ENCODE measurements around the gene TMEM178A.

The TMEM178A gene

DNA sequence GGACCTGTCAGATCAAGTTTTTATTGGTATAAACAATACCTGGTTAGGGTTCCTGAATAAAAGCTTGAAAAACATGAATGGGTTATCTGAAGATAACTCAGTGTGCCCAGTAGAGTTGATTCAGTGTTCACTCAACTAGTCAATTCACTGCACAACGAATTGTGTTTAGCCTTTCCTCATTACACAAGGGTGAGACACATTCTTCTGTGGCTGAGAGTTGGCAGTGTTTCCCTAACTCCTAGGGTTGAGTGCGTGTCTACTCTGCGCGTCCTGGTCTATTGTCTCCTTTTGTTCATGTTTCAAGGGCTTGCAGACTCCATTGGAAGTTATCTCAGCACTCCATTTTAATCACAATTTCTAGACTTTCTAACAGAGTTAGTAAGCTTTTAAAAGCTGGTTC, 32.8 kb upstream of the TMEM178A start:
- Histone ChIP-seq H3K4me3 (IDR thresholded peaks at IDR 0.05; ENCODE audit: insufficient read depth, low read depth, low read length) (no peak overlapping the region), H3K4me1 (ENCODE audit: low read depth, poor library complexity, severe bottlenecking) (no peaks in the 10 kb centered on the region), H4K20me1 (ENCODE audit: insufficient read depth) (no peaks in the 10 kb centered on the region), H3K27me3 (ENCODE audit: insufficient read depth, low read depth) (no peaks in the 10 kb centered on the region), H3K9ac (no peak overlapping the region), H2AFZ (ENCODE audit: low read depth) (no peak overlapping the region), H3K27ac (no peak overlapping the region), H3K36me3 (ENCODE audit: insufficient read depth) (0 out of 2 replicates have a peak, but pooled peaks cover 4% of the 10 kb centered on the region), H3K4me2 (no peak overlapping the region), H3K79me2 (ENCODE audit: insufficient read depth, low read depth) (no peaks in the 10 kb centered on the region)
- TF ChIP-seq, protein P1, sequence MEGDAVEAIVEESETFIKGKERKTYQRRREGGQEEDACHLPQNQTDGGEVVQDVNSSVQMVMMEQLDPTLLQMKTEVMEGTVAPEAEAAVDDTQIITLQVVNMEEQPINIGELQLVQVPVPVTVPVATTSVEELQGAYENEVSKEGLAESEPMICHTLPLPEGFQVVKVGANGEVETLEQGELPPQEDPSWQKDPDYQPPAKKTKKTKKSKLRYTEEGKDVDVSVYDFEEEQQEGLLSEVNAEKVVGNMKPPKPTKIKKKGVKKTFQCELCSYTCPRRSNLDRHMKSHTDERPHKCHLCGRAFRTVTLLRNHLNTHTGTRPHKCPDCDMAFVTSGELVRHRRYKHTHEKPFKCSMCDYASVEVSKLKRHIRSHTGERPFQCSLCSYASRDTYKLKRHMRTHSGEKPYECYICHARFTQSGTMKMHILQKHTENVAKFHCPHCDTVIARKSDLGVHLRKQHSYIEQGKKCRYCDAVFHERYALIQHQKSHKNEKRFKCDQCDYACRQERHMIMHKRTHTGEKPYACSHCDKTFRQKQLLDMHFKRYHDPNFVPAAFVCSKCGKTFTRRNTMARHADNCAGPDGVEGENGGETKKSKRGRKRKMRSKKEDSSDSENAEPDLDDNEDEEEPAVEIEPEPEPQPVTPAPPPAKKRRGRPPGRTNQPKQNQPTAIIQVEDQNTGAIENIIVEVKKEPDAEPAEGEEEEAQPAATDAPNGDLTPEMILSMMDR (conservative IDR thresholded peaks at IDR 0.05; ENCODE audit: low read depth, low read length): no peak

DNA sequence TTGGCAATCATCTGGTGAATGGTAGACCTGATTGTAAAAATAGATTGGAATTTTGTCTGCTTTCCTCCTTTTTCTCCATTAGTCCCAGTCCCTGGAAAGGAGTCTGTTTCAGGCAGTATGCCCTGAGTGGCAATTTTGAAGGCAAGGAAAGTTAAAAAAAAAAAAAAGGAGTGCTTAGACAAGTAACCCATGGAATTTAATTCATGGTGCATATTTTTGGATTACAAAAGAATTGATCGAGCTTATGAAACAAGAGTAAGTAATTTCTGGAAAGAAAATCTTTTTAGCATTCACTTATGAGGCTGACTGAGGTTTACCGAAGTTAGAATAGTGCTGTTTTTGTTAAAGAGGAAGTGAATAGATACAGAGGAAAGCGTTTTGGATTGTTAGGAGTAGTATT, 29.4 kb upstream of the TMEM178A start:
- no peaks in the 10 kb centered on the region for H3K79me2 ChIP-seq (ENCODE audit: insufficient read depth, low read depth)
- H3K27ac ChIP-seq: no peak overlapping the region

DNA sequence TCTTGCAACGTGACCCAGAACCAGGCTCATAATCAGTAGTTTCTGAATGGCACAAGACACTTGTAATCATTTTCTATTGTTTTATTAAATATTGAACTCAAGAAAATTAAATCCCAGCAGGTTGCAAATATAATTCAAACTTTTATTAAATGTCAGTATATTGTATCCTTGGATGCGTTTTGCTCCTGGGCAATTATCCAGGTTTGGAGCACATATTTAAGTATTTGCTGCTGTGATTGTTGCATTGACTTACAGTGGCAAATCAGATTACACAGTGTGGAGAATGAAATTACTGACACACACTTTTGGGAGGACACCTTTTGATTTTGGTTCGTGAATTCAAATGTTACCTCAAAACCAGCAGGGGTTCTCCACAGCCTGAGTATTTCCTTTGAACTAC, 27.1 kb upstream of the TMEM178A start:
- Histone ChIP-seq H3K4me2 (no peak overlapping the region), H3K4me3 (IDR thresholded peaks at IDR 0.05; ENCODE audit: insufficient read depth, low read depth, low read length) (no peak overlapping the region), H2AFZ (ENCODE audit: low read depth) (no peak overlapping the region), H3K79me2 (ENCODE audit: insufficient read depth, low read depth) (no peaks in the 10 kb centered on the region), H4K20me1 (ENCODE audit: insufficient read depth) (no peaks in the 10 kb centered on the region), H3K9ac (no peak overlapping the region), H3K27me3 (ENCODE audit: insufficient read depth, low read depth) (no peaks in the 10 kb centered on the region), H3K4me1 (ENCODE audit: low read depth, poor library complexity, severe bottlenecking) (no peaks in the 10 kb centered on the region), H3K36me3 (ENCODE audit: insufficient read depth) (no peaks in the 10 kb centered on the region), H3K27ac (no peak overlapping the region)
- TF ChIP-seq, protein P1 (conservative IDR thresholded peaks at IDR 0.05; ENCODE audit: low read depth, low read length): no peak

More for the DNA sequence above, 29.4 kb upstream of the TMEM178A start:
- no peak overlapping the region for H2AFZ ChIP-seq (ENCODE audit: low read depth)
- H3K4me3 ChIP-seq (IDR thresholded peaks at IDR 0.05; ENCODE audit: insufficient read depth, low read depth, low read length): no peak overlapping the region
- no peaks in the 10 kb centered on the region for H4K20me1 ChIP-seq (ENCODE audit: insufficient read depth)
- H3K27me3 ChIP-seq (ENCODE audit: insufficient read depth, low read depth): no peaks in the 10 kb centered on the region
- 0 out of 2 replicates have a peak, but pooled peaks cover 4% of the 10 kb centered on the region for H3K36me3 ChIP-seq (ENCODE audit: insufficient read depth)
- TF ChIP-seq, protein P1 (conservative IDR thresholded peaks at IDR 0.05; ENCODE audit: low read depth, low read length): no peak
- no peaks in the 10 kb centered on the region for H3K4me1 ChIP-seq (ENCODE audit: low read depth, poor library complexity, severe bottlenecking)
- no peak overlapping the region for H3K9ac ChIP-seq
- no peak overlapping the region for H3K4me2 ChIP-seq

DNA sequence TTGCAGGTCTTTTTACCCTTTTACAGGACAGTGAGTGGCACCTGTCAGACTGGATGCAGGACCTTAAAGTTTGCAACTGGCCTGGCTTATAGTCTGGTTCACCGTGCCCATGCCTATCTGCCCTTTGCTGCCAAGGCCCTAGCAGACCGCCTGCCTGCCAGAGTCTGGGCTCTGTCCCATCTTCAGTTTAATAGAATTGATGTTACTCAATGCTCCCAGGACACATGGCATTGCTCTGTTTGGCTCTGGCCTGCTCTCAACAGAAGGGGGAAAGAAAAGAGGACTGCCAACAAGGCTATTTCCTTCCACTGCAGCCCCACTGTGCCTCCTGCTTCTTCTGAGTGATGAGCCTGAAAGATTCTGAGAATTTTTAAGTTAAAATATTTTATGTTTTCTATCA, 25.6 kb upstream of the TMEM178A start:
- TF ChIP-seq, protein P1 (conservative IDR thresholded peaks at IDR 0.05; ENCODE audit: low read depth, low read length): no peak
- Histone ChIP-seq H3K4me3 (IDR thresholded peaks at IDR 0.05; ENCODE audit: insufficient read depth, low read depth, low read length) (no peak overlapping the region), H3K27ac (no peak overlapping the region), H3K27me3 (ENCODE audit: insufficient read depth, low read depth) (no peaks in the 10 kb centered on the region), H4K20me1 (ENCODE audit: insufficient read depth) (no peaks in the 10 kb centered on the region), H3K79me2 (ENCODE audit: insufficient read depth, low read depth) (no peaks in the 10 kb centered on the region), H3K4me2 (no peak overlapping the region), H2AFZ (ENCODE audit: low read depth) (no peak overlapping the region), H3K9ac (no peak overlapping the region), H3K4me1 (ENCODE audit: low read depth, poor library complexity, severe bottlenecking) (no peaks in the 10 kb centered on the region), H3K36me3 (ENCODE audit: insufficient read depth) (no peaks in the 10 kb centered on the region)
